Measurements from ENCODE around the gene RAG1.

The RAG1 gene

GRCh38 chr11:36591433-36591832, 23.6 kb downstream of the RAG1 start:
- no peak for DNase-seq

GRCh38 chr11:36594316-36594989, 26.6 kb downstream of the RAG1 start, which contains the start of gene IFTAP:
TSS of gene IFTAP (plus strand) at chr11:36594502. CDS start at chr11:36610104, 15,602 bp downstream.
- DNase-seq = peak; percentile 21

GRCh38 chr11:36596880-36597279, 29.1 kb downstream of the RAG1 start:
- DNase-seq = no peak

GRCh38 chr11:36598051-36598450, 30.2 kb downstream of the RAG1 start, which contains the start of gene RAG2:
TSS of gene RAG2 (minus strand) at chr11:36598236. CDS start at chr11:36594168, 4,068 bp downstream.
- DNase-seq = no peak

GRCh38 chr11:36600180-36600579, 32.4 kb downstream of the RAG1 start:
- DNase-seq = no peak

DNA sequence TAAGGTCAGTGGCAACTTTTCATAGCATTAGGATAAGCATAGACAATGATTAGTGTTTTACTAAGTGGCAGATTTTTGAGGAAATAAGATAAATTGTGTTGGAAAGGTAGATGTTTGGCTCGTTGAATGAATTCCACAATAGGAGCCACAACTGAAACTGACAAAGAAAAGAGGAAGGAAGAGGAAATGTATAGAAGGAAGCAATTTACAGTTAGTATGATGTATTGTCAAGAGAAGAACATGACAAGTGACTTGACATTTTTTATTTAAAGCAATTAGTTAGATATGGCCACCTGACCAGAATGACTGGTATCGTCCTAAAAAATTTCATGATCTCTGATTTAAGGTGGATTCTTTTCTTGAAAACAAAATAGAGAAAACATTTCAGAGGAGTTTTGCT, 33.3 kb downstream of the RAG1 start:
- DNase-seq = no peak

- no peak for DNase-seq
These were observed 34.3 kb downstream of the RAG1 start for GRCh38 chr11:36602135-36602534.

GRCh38 chr11:36605221-36606216, 37.7 kb downstream of the RAG1 start:
- DNase-seq = no peak

- DNase-seq = no peak
These were observed 40.8 kb downstream of the RAG1 start for GRCh38 chr11:36608491-36609199.

- DNase-seq = no peak
These were observed 41.6 kb downstream of the RAG1 start for GRCh38 chr11:36609383-36609782.

GRCh38 chr11:36615826-36616225, 48.0 kb downstream of the RAG1 start:
- no peak for DNase-seq

DNA sequence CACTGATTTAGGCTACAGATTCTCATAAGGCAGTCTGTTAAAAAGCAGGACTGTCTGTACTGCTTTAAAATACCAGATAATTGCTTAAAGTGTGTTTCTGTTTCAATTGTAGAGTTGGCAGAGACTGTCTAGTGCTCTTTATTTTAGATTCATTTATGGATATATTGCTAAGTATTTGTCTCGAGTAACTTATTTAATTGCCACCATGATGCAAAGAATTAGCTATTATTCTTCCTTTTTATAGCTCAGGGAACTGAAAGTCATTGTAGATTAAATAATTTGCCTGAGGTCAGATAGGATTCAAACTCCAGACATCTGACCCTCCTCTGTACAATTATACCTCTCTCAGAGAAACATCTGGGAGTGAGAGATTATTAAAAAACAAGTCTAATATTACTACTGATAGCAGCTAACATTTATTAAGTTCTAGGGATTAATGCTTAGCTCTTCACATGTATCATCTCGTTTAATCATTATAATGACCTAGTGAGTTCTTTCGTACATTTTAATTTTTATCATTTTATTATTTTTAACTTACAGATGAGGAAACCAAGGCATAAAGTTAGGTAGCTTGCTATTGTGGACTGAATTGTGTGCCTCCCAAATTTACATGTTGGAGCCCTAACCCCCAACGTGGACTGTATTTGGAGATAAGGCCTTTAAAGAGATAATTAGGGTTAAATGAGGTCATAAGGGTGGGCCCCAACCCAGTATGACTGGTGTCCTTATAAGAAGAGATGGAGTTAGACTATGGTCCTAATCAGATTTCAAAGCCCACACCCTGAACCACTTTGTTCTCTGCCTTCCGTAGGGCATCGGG, 49.9 kb downstream of the RAG1 start:
- no peak for DNase-seq

DNA sequence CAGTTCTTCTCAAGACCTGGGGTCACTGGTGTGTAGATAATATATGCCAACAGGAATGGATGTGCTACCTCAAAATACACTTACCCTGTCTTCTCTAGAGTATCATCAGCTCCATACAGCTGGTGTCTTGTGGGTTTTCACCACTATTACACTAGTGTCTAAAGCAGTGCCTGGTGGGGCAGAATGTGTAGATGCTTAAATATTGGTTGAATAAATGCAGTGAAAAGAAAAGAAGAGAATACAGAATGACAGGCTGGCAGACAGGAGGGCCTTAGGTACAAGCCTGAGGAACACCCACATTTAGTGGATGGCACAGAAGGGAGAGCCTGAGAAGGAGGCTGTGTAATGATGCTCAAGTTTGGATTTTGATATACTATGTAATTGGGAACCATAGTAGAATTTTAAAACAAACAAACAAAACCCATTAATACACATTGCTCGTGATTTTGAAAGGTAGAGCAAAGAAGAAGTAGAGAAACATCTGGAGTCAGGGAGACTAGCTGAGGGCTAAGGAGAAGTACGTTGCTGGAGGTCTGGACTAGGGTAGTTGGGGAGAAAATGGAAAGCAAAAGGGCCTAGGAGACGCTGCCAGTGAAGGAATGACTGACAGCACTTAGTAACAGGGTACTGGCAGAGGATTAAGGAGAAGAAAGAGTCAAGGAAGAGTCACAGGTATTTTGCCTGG, 50.7 kb downstream of the RAG1 start:
- DNase-seq = no peak

DNA sequence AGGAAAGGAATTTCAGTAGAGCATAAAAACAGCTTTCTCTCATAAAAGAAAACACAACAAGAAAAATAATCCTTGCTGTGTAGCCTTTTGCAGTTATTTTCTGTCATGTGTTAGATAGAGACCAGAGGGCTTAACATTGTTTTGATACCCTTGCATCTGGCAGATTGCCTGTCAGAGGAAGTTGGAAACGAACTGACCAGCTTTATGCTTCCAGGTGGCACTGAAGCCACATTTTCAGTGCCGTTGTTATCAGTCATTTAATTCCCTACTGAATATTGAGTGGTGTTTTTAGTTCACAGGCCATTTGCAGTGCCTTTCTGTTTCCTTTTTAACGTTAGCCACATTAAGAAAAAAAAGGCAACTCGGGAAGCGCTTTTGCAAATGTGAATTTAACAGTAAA, 51.7 kb downstream of the RAG1 start:
- DNase-seq = no peak

GRCh38 chr11:36620246-36620645, 52.4 kb downstream of the RAG1 start:
- DNase-seq = no peak

DNA sequence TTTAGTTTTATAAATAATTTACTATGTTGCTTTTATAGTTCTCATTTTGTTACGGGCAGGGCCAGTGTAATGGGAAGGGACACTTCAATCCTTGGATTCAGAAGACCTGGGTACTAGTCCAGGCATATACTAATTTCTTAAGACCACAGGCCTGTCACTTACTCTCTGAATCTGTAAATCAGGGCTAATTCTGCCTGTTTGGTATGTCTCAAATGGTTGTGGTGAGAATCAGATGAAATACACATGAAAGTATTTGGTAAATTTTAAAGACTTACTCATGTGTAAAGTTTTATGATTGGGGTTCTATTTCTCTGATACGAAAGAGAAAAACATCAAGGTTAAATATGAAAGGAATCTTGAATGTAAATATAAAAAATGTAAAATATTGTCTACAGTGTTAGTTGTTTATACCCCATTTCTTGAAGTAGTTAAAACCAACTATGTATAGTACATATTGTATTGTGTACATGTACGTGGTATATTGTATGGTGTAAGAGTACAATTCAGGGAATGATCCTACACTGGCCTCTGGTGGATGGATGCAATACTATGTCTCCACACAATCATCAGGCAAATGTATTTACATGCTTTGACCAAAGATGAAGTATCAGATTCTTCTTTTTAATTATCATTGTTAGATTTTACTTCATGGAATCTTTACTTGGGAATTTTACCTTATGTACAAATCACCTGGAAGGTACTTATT, 54.8 kb downstream of the RAG1 start:
- no peak for DNase-seq

DNA sequence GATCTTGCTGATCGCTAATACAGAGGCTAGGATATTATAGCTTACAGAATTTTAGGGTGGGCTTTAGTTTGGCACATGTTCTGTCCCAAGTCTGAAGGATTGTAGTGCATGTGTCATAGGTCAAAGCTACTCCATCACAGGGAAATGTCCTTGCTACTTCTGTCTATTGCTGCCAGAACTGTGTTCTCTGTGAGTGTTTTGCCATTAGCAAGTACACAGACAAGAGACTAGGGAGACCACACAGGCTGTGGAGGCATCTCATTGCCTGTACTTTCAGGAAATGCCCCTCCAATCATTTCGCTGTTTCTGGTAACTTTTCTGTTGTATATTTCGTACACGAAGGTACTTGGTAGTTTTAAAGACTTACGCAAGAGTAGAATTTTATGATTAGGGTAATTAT, 55.7 kb downstream of the RAG1 start:
- DNase-seq = no peak

DNA sequence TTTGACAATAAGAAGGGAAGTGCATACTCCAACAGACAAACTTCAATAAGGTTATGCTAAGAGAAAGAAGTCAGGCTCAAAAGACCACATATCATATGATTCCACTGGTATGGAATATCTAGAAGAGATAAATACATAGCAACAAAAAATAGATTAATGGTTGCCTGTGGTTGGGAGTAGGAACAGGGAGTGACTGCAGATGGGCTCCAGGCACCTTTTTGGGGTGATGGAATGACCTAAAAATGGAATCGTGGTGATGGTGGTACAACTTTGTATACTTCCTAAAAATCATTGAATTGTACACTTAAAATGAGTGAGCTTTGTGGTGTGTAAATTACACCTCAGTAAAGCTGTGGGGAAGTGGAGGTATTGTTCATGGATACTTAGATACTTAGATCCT, 59.2 kb downstream of the RAG1 start:
- no peak for DNase-seq

GRCh38 chr11:36627471-36627870, 59.7 kb downstream of the RAG1 start:
- no peak for DNase-seq

DNA sequence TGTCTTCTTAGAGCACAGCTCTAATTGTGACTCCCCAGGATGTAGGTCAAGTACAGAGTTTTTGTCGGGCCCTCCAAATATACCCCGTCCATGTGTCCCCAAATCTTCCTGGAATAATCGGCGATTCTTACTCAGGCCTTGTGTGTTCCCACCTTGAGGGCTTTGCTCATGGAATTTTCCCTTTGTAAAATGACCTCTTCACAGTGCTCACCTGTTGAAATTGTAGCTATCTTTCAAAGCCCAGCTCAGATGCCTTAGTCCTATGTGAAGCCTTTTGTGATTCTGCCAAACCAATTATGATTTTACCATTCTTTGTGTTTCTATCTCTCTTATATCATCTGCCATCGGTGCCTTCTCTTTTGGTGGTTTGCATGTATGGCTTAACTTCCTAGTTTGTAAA, 60.3 kb downstream of the RAG1 start:
- no peak for DNase-seq

DNA sequence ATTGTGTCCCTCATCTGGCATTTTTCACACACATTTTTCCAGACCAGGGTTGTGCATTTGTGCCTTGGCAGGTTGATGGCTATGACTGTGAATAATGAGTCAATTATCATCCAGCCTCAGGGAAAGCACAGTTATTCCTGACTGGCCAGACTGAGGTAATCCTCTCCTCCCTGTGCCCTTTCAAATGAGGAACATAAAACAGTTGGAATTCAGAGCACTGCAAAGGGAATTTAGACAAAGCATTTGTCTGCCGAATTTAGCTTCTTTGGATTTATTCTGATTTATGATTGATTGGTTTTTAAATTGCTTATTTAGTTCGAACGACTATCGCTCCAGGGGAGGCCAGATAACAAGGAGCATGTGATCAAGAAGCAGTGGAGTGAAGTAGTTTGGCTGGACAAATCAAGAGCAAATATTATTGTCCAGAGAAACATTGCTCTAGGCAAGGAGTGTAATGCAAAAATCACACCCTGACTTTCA, 61.0 kb downstream of the RAG1 start:
- no peak for DNase-seq
